ENCODE measurements around the gene OR2T3. TPM values are rescaled to one million over a fixed set of nuclear protein-coding genes. Genes with fewer than 3 reads are reported as not detected.
A peak's percentile ranks its signal among the peaks of the same experiment; 100 is the strongest.
"Not testable (repeated sequence)": the region's sequence is repeated elsewhere in the genome, so short reads cannot be mapped to it uniquely, and the experiment has no call there.

OR2T3 gene
- total RNA-seq, 3 donors from 2014 or later (not counting 1 experiment from before 2014, with no cell fraction given), result not detected

DNA sequence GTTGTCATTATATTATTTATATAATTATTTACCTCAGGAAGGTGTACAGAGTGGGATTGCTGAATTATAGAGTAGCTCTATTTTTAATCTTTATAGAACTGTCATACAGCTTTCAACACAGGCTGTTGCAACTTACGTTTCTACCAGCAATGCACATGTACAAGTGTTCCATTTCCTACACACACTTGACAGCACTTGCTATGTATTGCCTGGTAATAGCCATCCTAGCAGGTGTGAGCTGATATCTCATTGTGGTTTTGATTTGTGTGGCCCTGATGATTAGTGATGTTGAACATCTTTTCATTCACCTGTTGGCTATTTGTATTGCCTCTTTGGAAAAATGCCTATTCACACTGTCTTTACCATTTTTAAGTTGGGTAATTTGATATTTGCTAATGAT is 2.5 kb downstream of the OR2T3 start:
- H3K27ac ChIP-seq (ENCODE audit: low read length); H3K27me3 ChIP-seq (ENCODE audit: control insufficient read depth, insufficient read depth, low read length); DNase-seq; H3K4me3 ChIP-seq (ENCODE audit: low read length); ATAC-seq; H3K4me1 ChIP-seq (ENCODE audit: control insufficient read depth, insufficient read depth, low read length); H3K4me3 Mint-ChIP-seq; intact Hi-C loops (cut with micrococcal nuclease); H3K9me3 ChIP-seq (ENCODE audit: control insufficient read depth, insufficient read depth, low read length); H3K4me1 Mint-ChIP-seq; H3K36me3 ChIP-seq (ENCODE audit: control insufficient read depth, insufficient read depth, low read length); H3K36me3 Mint-ChIP-seq; H3K27ac Mint-ChIP-seq; H3K9me3 Mint-ChIP-seq: not testable (repeated sequence)
- H3K27me3 Mint-ChIP-seq (ENCODE audit: low read depth in 2 of 2), result peaks cover 12 to 17% of the 10 kb centered on the region in 2 donors
- WGBS (ENCODE audit: insufficient coverage), result no CpG with 5 or more reads among the region's 1 CpG

DNA sequence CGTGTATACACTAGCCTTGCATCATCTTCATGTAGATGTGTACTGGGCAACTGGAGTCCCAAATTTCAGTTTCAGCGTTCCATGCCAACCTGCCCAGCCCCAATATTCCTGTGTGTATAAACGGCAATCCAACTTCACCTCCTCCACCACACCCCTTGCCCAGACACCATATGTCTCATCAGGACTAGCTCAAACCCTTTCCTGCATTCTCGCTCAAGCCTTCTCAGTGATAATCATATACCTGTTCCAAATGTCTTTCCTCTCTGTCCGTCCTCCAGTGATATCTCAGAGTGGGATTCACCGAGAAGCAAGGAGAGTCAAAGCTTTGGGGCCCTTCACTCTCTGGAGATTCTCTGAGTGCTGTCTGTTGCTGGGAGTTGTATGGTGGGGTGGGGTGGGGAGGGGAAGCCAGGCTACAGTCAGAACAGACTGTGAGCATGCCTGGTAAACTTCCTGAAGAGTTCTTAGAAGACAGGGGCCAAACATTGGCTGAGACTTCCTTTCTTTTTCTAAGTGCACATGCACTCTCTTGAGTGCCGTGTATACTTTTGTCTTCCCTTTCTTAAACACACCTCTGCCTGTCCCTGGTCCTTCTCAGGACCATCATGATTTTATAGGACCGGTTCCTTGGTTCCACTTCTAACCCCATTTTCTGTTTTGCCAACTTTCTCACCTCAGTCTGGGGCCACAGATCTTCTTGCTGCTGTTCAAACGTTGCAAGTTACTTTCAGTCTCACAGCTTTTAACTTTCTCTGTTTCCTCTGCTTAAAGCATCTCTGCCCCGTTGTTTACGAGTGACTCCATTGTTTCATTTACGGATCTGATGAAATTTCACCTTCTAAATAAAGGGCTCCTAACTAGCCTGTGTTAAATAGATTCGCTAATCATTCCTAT is 8.8 kb downstream of the OR2T3 start:
- H3K9me3 ChIP-seq (ENCODE audit: control insufficient read depth, insufficient read depth, low read length); H3K27ac ChIP-seq (ENCODE audit: low read length); H3K36me3 ChIP-seq (ENCODE audit: control insufficient read depth, insufficient read depth, low read length); H3K9me3 Mint-ChIP-seq; H3K36me3 Mint-ChIP-seq; H3K4me1 ChIP-seq (ENCODE audit: control insufficient read depth, insufficient read depth, low read length); H3K27me3 ChIP-seq (ENCODE audit: control insufficient read depth, insufficient read depth, low read length); H3K4me3 ChIP-seq (ENCODE audit: low read length); intact Hi-C loops (cut with micrococcal nuclease): not testable (repeated sequence)
- DNase-seq (peak in 1 of 2 donors; percentile 57), ATAC-seq (peak; percentile 36 to 78 (median 66))
- 36% methylated on average over 9 of the region's 13 CpGs for WGBS (ENCODE audit: insufficient coverage)
- Mint-ChIP-seq H3K4me1 (peaks cover 7 to 13% of the 10 kb centered on the region in 2 donors), H3K27me3 (ENCODE audit: low read depth in 2 of 2) (peaks cover 6 to 10% of the 10 kb centered on the region in 2 donors), H3K4me3 (peak overlapping the region; percentile 73), H3K27ac (peak overlapping the region; percentile 34 to 79)

DNA sequence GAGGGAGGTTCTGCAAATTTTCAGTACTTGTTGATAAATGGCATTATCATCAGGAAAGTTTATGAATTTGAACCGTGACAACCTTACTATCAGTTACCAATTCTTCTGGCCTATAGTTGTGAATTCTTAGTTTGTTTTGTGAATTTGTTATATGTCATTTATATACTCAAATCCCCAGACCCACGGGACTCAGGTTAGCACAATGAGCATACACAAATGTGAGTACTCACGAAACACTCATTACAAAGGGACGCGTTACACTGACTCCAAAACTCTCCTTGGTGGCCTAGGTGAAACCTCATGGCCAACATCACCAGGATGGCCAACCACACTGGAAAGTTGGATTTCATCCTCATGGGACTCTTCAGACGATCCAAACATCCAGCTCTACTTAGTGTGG is 15.1 kb downstream of the OR2T3 start, which contains the start of gene OR2T5:
OR2T5 (plus strand) TSS at position 301 of the 400 bp plus-strand sequence; CDS start at position 301, 0 bp downstream.
- 92% methylated on average over 2 of the region's 6 CpGs for WGBS (ENCODE audit: insufficient coverage)
- intact Hi-C loops (cut with micrococcal nuclease); H3K27me3 ChIP-seq (ENCODE audit: control insufficient read depth, insufficient read depth, low read length); H3K4me3 Mint-ChIP-seq; H3K27me3 Mint-ChIP-seq (ENCODE audit: low read depth in 2 of 2); H3K27ac Mint-ChIP-seq; H3K4me1 Mint-ChIP-seq; H3K9me3 ChIP-seq (ENCODE audit: control insufficient read depth, insufficient read depth, low read length); H3K36me3 ChIP-seq (ENCODE audit: control insufficient read depth, insufficient read depth, low read length); H3K9me3 Mint-ChIP-seq; H3K36me3 Mint-ChIP-seq; H3K27ac ChIP-seq (ENCODE audit: low read length); ATAC-seq; DNase-seq; H3K4me1 ChIP-seq (ENCODE audit: control insufficient read depth, insufficient read depth, low read length); H3K4me3 ChIP-seq (ENCODE audit: low read length): not testable (repeated sequence)

- H3K4me1 Mint-ChIP-seq; H3K27ac Mint-ChIP-seq; H3K4me1 ChIP-seq (ENCODE audit: control insufficient read depth, insufficient read depth, low read length); H3K36me3 Mint-ChIP-seq; H3K27me3 ChIP-seq (ENCODE audit: control insufficient read depth, insufficient read depth, low read length); H3K4me3 Mint-ChIP-seq; ATAC-seq; H3K4me3 ChIP-seq (ENCODE audit: low read length); H3K36me3 ChIP-seq (ENCODE audit: control insufficient read depth, insufficient read depth, low read length); DNase-seq; H3K9me3 ChIP-seq (ENCODE audit: control insufficient read depth, insufficient read depth, low read length); intact Hi-C loops (cut with micrococcal nuclease); H3K27ac ChIP-seq (ENCODE audit: low read length); H3K9me3 Mint-ChIP-seq; H3K27me3 Mint-ChIP-seq (ENCODE audit: low read depth in 2 of 2): not testable (repeated sequence)
- WGBS (ENCODE audit: insufficient coverage), result no CpG with 5 or more reads among the region's 5 CpGs
These were observed 23.5 kb downstream of the OR2T3 start for GRCh38 chr1:248496661-248497060.

DNA sequence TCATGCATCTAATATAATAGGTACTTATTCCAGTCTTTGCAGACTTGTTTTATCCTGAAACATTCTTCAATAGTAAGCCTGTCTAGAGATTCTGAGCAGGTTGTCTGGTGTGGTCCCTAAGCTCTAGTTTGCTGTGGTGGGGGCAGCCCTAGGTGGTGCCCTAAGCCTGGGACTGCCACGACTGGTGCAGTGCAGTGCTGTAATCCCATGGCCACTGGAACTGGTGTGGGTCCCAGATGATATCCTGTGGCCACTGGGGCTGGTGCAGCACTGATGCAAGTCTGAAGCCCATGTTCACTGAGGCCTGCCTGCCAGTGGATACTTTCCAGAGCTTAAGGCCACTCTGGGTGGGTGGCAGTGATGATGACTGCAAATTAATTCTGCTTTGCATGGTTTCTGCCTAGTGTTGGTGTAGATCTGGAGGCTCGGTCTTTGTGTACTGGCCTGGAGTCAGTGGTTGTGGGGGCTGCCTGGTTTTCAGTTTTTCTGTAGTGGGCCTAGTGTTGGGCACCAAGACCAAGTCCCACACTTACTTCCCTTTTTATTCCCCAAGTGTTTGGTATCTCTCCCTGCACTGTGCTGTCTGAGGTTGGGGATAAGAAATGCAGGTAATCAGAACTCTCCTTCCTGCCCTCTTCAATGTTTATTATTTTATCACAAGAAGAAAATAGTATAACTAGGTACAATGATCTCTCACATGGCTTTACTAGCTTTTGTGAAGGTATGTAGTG is 27.3 kb downstream of the OR2T3 start:
- H3K4me3 Mint-ChIP-seq; ATAC-seq; H3K9me3 Mint-ChIP-seq; intact Hi-C loops (cut with micrococcal nuclease); H3K27ac Mint-ChIP-seq; H3K4me3 ChIP-seq (ENCODE audit: low read length); H3K27me3 ChIP-seq (ENCODE audit: control insufficient read depth, insufficient read depth, low read length); H3K27me3 Mint-ChIP-seq (ENCODE audit: low read depth in 2 of 2); H3K4me1 ChIP-seq (ENCODE audit: control insufficient read depth, insufficient read depth, low read length); H3K9me3 ChIP-seq (ENCODE audit: control insufficient read depth, insufficient read depth, low read length); H3K36me3 ChIP-seq (ENCODE audit: control insufficient read depth, insufficient read depth, low read length); H3K4me1 Mint-ChIP-seq; H3K27ac ChIP-seq (ENCODE audit: low read length); H3K36me3 Mint-ChIP-seq; DNase-seq: not testable (repeated sequence)
- 83% methylated on average over 1 of the region's 2 CpGs for WGBS (ENCODE audit: insufficient coverage)

- H3K27ac Mint-ChIP-seq; H3K4me3 ChIP-seq (ENCODE audit: low read length); DNase-seq; ATAC-seq; H3K9me3 ChIP-seq (ENCODE audit: control insufficient read depth, insufficient read depth, low read length); H3K9me3 Mint-ChIP-seq; H3K27me3 ChIP-seq (ENCODE audit: control insufficient read depth, insufficient read depth, low read length); H3K4me1 Mint-ChIP-seq; H3K4me3 Mint-ChIP-seq; H3K27ac ChIP-seq (ENCODE audit: low read length); H3K36me3 ChIP-seq (ENCODE audit: control insufficient read depth, insufficient read depth, low read length); H3K36me3 Mint-ChIP-seq; H3K27me3 Mint-ChIP-seq (ENCODE audit: low read depth in 2 of 2); H3K4me1 ChIP-seq (ENCODE audit: control insufficient read depth, insufficient read depth, low read length); intact Hi-C loops (cut with micrococcal nuclease): not testable (repeated sequence)
- WGBS (ENCODE audit: insufficient coverage), result no CpG with 5 or more reads among the region's 2 CpGs
These were observed 34.6 kb downstream of the OR2T3 start, which contains the start of gene OR2G6 for GRCh38 chr1:248507773-248508172. OR2G6 (plus strand) TSS chr1:248508073; CDS start chr1:248521647, 13,574 bp downstream.

- H3K36me3 ChIP-seq (ENCODE audit: control insufficient read depth, insufficient read depth, low read length); H3K27ac ChIP-seq (ENCODE audit: low read length); H3K27ac Mint-ChIP-seq; ATAC-seq; H3K9me3 ChIP-seq (ENCODE audit: control insufficient read depth, insufficient read depth, low read length); H3K4me1 ChIP-seq (ENCODE audit: control insufficient read depth, insufficient read depth, low read length); DNase-seq; H3K27me3 ChIP-seq (ENCODE audit: control insufficient read depth, insufficient read depth, low read length); H3K27me3 Mint-ChIP-seq (ENCODE audit: low read depth in 2 of 2); H3K36me3 Mint-ChIP-seq; H3K9me3 Mint-ChIP-seq; H3K4me1 Mint-ChIP-seq; intact Hi-C loops (cut with micrococcal nuclease); H3K4me3 Mint-ChIP-seq; H3K4me3 ChIP-seq (ENCODE audit: low read length): not testable (repeated sequence)
These were observed 37.1 kb downstream of the OR2T3 start for GRCh38 chr1:248510217-248510616.

All from natural killer cell (primary cell).